ENCODE measurements around the gene ZBTB40. TPM values are rescaled to one million over a fixed set of nuclear protein-coding genes. Genes with fewer than 3 reads are reported as not detected.

Gene ZBTB40
- total and polyA plus RNA-seq, 9 of the 15 experiments (the other 6 are each of a cell fraction or from before 2014, with no cell fraction given), result 2.6 to 26.0 (median 18.8) TPM

GRCh38 chr1:22411589-22411988 lies 40.1 kb upstream of the ZBTB40 start (continued):
- TF ChIP-seq MGA (IDR thresholded peaks at IDR 0.05), result no peak
- TF ChIP-seq CBFB (CRISPR knock-in tag; IDR thresholded peaks at IDR 0.05), result no peak

Measured in K562 (cell line).